ENCODE results near the gene SCN4B.

Gene SCN4B

DNA sequence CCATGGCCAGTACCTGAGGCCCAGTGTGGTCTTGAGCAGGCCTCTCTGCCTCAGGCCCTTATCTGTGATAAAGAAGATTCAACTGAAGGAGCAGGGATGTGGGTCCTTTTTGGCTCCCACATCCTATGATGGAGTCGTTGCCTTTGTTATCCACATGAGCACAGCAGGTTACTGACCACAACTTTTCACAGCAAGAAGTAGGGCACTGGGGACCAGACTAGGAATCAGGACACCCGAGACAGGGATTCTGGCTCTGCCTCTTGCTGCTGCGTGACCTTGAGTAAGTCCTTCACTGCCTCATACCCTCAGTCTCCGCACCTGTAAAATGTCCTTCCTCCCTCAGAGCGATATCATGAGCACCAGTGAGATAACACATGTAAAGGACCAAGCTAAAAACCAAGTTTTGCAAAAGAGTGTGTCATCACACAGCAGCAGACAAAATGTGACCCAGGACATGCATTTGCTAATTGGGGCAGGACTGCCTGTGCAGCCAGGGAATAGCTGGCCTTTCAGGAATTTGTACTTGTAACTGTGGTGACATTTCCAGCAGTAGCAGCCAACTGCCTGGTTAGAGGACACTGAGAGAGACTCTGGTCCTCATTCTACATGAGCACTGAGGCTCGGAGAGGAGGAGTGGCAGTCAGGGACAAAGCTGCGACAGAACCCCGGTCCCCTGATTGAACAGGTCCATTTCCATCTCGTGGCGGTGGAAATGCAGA lies 52.6 kb downstream of the SCN4B start:
- no peak for DNase-seq (ENCODE audit: low read depth in 2 of 2)

DNA sequence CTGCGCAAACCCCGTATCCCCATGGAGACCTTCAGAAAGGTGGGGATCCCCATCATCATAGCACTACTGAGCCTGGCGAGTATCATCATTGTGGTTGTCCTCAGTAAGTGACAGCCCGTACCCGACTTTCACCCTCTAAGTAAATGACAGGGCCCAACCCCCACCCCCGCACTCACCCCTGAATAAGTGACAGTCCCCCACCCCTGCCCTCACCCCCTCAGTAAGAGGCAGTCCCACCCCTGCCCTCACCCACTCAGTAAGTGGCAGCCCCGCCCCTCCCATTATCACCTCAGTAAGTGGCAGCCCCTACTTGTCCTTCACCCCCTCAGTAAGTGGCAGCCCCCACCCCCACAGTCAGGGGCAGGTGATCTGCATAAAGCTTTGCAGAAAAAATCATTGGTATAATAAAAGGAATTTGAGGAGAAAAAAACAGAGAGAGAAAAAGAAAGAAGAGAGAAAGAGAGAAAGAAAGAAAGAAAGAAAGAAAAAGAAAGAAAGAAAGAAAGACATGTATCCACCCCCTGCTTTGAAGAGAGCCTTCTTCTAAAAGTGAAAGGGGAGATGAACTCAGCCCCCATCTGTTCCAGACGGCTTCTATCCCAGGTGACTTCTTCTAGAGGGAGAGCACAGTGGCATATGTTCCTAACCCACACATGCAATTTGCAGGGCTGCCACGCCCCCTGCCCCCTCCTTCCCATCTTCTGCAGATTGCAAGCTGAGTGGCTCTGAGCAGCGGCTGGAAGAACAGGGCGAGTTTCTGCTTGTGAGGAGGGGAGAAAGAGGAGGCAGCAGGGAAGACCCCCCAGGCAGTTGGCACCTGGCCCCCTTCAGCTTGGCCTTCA lies 53.4 kb downstream of the SCN4B start:
- no peak for DNase-seq (ENCODE audit: low read depth in 2 of 2)

DNA sequence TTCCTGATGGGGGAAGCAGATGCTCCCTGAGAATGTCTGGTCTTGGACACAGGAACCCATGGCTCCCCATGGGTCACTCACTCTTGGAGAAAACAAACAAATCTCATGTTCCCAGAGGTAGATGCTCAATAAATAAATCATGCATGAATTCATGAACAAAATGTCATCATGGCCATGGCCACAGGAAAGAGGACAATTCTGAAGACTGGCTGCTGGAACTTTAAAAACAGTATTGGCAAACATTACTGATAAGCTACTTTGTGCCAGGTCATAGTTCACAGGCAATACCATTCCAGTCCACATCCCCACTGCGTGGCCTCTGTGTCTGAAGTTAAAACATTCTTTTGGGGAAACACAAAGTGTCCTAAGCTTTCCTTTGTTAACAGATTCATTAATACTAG lies 56.7 kb downstream of the SCN4B start:
- no peak for DNase-seq (ENCODE audit: low read depth in 2 of 2)

DNA sequence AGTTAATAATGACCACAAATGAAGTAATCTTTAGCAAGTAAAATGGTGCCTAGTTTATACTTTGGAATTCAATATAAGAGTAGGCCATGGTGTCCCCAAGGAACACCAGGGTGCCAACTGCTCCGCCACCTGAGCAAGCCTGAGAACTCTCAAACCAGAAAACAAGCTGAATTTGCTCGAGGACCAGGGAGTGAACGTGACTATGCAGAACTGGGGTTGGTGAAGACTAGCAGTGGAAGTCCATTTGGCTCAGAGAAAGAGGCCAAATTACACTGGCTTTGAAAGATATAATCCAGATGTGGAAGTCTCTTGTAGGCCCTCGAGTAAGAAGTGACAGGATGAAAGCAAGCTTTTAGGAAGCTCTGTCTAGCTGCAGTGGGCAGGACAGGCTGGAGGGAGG lies 57.1 kb downstream of the SCN4B start:
- no peak for DNase-seq (ENCODE audit: low read depth in 2 of 2)

DNA sequence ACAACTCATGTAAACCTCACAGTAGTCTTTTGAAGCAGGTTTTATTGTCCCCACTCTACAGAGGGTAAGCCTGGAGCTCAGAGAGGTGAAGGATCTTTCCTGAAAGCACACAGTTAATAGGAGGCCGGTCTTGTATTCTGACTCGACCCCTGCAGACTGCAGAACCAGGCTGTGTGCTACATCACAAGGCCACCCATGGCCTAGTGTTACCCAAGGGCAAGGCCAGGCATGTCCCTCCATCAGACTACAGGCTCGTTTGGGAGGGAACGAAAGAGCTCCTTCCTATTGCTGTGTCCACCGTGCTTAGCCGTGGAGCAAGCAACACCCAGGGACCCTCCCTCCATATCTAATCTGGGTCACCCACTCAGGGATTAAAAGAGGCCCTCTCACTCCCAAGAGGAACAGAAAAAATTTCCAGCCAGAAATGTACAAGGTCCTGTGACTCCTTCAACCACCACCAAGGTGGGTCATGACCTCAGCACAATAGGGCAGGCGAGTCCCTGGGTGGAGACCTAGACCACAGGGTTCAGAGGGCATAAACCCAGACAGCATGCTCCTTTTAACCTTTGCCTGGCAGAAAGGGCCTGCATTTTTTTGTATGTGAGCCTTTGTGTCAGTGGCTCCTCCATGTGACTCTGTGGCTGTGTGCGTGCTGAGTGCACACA lies 59.6 kb downstream of the SCN4B start:
- DNase-seq (ENCODE audit: low read depth in 2 of 2), result no peak

DNA sequence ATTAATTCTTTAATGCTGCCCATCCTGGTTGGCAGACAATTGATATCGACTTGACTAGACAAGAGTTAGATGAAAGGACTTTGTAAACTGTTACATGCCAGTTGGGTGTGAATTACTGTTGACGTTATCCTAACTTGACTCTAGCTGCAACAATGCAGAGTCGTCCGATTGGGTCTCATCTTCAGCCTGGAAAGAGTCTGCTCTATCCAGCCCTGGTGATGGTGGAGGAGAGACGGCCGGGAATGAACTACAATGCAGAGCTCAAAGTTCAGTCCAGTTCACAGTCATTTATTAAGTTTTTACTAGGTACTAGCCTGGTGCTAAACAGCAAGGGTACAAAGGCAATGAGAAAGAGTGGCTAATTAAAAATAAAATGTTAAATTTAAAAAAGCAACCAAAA lies 60.9 kb downstream of the SCN4B start:
- no peak for DNase-seq (ENCODE audit: low read depth in 2 of 2)

DNA sequence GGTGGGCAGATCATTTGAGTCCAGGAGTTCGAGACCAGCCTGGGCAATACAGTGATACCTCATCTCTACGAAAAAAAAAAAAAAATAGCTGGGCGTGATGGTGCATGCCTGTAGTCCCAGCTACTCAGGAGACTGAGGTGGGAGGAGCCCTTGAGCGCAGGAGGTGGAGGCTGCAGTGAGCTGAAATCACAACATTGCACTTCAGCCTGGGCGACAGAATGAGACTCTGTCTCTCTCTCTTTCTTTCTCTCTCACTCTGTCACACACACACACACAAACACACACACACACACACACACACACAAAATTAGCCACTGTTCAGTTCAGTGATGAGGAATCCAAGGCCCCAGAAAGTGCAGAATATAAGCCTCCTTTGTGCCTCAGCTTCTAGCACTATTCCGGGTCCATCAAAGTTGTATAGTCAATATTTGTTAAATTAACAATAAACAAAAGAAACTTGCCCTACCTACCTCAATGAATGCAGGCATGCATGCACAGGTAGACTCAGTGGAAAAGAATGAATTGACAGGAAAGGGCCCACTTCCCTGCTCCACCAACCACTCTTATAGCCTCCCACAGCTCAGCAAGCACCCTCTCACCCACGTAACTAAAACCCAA lies 62.0 kb downstream of the SCN4B start:
- DNase-seq (ENCODE audit: low read depth in 2 of 2), result no peak

DNA sequence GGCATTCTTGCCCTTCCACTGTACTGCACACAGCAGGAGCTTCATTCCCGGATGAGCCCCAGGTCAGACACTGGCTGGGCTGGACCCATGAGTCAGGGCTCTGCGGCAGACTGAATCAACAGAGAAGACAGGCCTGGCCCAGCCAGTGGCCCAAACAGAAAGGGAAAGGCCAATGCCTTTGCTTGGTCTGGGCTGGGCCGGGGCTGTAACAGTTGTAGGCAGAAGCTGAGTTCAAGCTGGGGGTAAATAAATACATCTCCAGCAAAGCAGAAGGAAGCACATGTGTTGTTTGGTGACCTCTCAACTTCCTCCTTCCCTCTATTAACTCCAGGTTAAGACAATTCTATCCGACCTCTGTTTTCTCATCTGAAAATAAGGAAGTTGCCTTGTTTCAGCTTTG lies 64.1 kb downstream of the SCN4B start:
- DNase-seq (ENCODE audit: low read depth in 2 of 2), result no peak

DNA sequence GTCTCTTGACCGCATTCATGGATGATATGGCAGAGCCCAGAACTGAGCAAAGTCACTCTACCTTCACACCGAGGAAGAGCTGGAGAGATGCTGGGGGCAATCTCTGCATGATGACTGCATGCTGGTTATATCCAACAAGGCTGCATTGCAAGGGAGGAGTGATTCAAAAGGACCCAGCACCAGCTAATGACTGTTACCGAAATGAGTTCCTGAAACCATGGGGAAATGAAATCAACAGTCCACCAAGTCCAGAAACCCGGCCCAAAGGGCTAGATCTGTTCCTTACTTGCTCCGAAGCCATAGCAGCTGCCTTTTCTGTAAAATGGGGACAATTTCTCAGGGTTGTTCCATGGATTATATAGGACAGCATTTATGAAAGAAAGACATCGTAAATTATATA lies 64.7 kb downstream of the SCN4B start:
- no peak for DNase-seq (ENCODE audit: low read depth in 2 of 2)

DNA sequence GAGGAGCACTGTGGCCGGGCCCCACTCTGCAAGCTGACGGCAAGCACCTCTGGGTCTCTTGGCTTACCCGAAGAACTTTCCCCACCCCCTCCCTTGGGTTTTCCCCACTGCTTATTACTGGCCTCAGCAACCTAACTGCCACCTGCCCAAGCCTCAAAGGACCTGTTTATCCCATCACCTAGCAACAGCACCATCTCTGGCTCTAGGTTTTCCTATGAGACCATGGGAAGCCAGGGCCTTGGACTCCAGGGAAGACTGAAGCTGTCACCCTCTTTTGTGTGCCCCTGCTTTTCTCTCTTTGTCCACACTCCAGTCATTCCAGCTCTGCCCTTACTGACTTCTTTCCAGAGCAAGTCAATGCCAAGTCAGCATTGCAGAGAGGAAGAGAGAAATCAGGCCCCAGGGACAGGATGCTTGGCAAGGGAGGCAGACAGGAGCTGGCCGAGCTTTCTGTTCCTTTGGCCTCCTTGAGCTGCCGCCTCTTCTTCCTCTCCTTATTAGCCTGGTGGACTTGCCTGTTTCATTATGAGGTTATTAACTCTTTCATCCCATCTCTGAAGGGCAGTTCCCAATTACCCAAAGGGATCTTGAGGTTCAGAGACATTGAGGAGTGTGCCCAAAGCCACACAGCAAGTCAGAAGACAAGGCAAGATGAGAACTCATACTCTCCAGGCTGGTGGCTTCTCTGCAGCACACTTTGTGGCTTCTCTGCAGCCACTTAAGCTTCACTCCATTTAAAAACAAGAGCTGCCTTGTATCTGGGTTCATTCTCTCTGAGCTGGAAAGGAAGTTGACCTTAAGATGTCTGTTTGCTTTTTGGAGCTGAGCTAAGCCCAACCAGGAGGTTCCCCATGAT lies 65.5 kb downstream of the SCN4B start, which contains the start of gene SMIM35:
Gene SMIM35 (minus strand): TSS at position 51 of the 856 bp plus-strand sequence. CDS start 206 bp downstream, outside the sequence.
- no peak for DNase-seq (ENCODE audit: low read depth in 2 of 2)

DNA sequence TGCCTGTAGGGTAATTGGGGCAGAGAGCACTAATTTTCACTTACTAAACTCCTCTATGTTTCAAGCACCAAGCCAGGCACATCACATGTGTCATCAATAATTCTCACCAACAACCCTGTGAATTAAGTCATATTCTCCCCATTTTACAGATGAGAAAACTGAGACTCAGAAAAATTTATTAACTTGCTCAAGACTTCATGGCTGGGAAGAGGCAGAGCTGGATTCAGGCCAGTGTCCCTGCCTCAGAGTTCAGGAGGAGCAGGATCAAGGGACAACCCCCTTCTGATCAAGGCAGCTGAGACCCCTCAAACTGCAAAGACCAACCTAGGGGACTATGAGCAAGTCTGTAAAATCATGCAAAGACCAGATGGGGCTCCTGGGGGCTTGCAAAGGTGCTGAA lies 68.0 kb downstream of the SCN4B start:
- DNase-seq (ENCODE audit: low read depth in 2 of 2), result no peak

DNA sequence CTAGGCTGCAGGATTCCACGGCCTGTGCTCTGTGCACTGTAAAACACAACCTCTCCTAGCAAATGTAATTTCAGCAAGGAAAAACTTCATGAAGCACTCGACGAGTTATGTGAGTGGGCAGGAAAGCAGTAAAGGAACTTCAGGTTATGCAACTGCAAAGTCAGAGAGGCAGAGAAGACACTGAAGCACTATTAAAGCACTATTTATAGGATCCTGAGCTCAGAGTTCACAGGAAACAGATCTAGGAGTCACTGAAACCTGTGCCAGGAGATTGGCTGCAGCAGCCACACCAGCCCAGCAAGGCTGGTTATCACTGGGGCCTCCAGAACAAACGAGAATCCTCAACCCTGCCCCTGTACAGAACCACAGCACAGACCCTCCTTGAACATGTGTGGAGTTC lies 68.4 kb downstream of the SCN4B start:
- DNase-seq (ENCODE audit: low read depth in 2 of 2), result no peak
